HEK293 (cell line): ENCODE data around the gene ABCA2.

Experiments
- CTCF ChIA-PET: fragments of 350-600 bp; formaldehyde crosslinking; extraction: SDS; loops from one replicate; lab custom pipeline; 2021; ENCODE audit warnings: antibody characterized with exemption; lab: Yijun Ruan, JAX
- POLR2A ChIA-PET: fragments of 300-600 bp; formaldehyde crosslinking; extraction: SDS; loops from one replicate; lab custom pipeline; 2020; ENCODE audit warnings: antibody characterized with exemption, inconsistent platforms; lab: Yijun Ruan, JAX
- H3K27ac ChIP-seq: fragments of 200-500 bp; sonication (Bioruptor generic); 2 replicates; pipeline ENCODE4 v1.5.1; 2014; ENCODE audit warnings: low read depth, low read length, control low read depth, inconsistent platforms; ENCODE audit errors: extremely low read depth
- H3K36me3 ChIP-seq, 2 experiments: fragments of 200-500 bp in 1 of 2; sonication (Bioruptor generic) in 1 of 2; 1 replicate in 1 of 2; 2 replicates in 1 of 2; pipeline ENCODE4 v1.5.1; 2014 to 2017; ENCODE audit warnings: inconsistent platforms in 2 of 2, low read length in 2 of 2; ENCODE audit not compliant: control insufficient read depth in 2 of 2, insufficient read depth in 1 of 2
- H3K4me1 ChIP-seq: fragments of 200-500 bp; sonication (Bioruptor generic); 2 replicates; pipeline ENCODE4 v1.5.1; 2014; ENCODE audit warnings: mild to moderate bottlenecking, low read length, inconsistent platforms; ENCODE audit not compliant: control insufficient read depth, insufficient read depth
- H3K4me3 ChIP-seq: 2 replicates; pipeline ENCODE4 v1.5.1; 2011; ENCODE audit warnings: low read depth, mild to moderate bottlenecking, control low read depth, low read length, moderate library complexity
- H3K9me3 ChIP-seq: fragments of 200-500 bp; sonication (Bioruptor generic); 2 replicates; pipeline ENCODE4 v1.5.1; 2014; ENCODE audit warnings: low read depth, low read length, inconsistent platforms; ENCODE audit not compliant: control insufficient read depth, insufficient read depth
- GLIS1 ChIP-seq: fragments of 450-650 bp; formaldehyde crosslinking; IDR thresholded peaks from 2 replicates; pipeline ENCODE4 v1.5.1; 2016; ENCODE audit warnings: missing biosample characterization, missing genetic modification characterization
- GLIS2 ChIP-seq: fragments of 450-650 bp; formaldehyde crosslinking; IDR thresholded peaks from 2 replicates; pipeline ENCODE4 v1.5.1; 2016; ENCODE audit warnings: missing biosample characterization, missing genetic modification characterization
- KLF10 ChIP-seq: fragments of 450-650 bp; IDR thresholded peaks from 2 replicates; pipeline ENCODE4 v1.5.1; 2018; ENCODE audit warnings: missing biosample characterization, mild to moderate bottlenecking, missing genetic modification characterization
- KLF16 ChIP-seq: fragments of 450-650 bp; formaldehyde crosslinking; IDR thresholded peaks from 2 replicates; pipeline ENCODE4 v1.5.1; 2017; ENCODE audit warnings: missing biosample characterization, missing genetic modification characterization
- KLF7 ChIP-seq: fragments of 450-650 bp; formaldehyde crosslinking; IDR thresholded peaks from 2 replicates; pipeline ENCODE4 v1.5.1; 2016; ENCODE audit warnings: missing biosample characterization, missing genetic modification characterization, borderline replicate concordance
- REST ChIP-seq: fragments of 450-650 bp; formaldehyde crosslinking; IDR thresholded peaks from 2 replicates; pipeline ENCODE4 v1.5.1; 2016; ENCODE audit warnings: missing biosample characterization, missing genetic modification characterization
- SALL2 ChIP-seq: fragments of 450-650 bp; formaldehyde crosslinking; IDR thresholded peaks from 2 replicates; pipeline ENCODE4 v1.5.0; 2017; ENCODE audit warnings: missing biosample characterization, mild to moderate bottlenecking, missing genetic modification characterization, borderline replicate concordance
- TRIM28 ChIP-seq: IDR thresholded peaks from 2 replicates; pipeline ENCODE4 v1.6.1; 2011; ENCODE audit warnings: low read length, control low read depth, borderline replicate concordance
- YY1 ChIP-seq: fragments of 450-650 bp; formaldehyde crosslinking; IDR thresholded peaks from 2 replicates; pipeline ENCODE4 v1.5.1; 2018; ENCODE audit warnings: missing biosample characterization, missing genetic modification characterization
- ZFHX2 ChIP-seq: fragments of 450-650 bp; formaldehyde crosslinking; conservative IDR thresholded peaks from 2 replicates; pipeline ENCODE4 v1.5.1; 2016; ENCODE audit warnings: missing biosample characterization, missing genetic modification characterization
- ZFP37 ChIP-seq: fragments of 450-650 bp; formaldehyde crosslinking; IDR thresholded peaks from 2 replicates; pipeline ENCODE4 v1.5.1; 2016; ENCODE audit warnings: missing biosample characterization, missing genetic modification characterization
- ZNF112 ChIP-seq: fragments of 450-650 bp; formaldehyde crosslinking; IDR thresholded peaks from 2 replicates; pipeline ENCODE4 v1.5.0; 2017; ENCODE audit warnings: missing biosample characterization, missing genetic modification characterization
- ZNF132 ChIP-seq: fragments of 450-650 bp; formaldehyde crosslinking; IDR thresholded peaks from 2 replicates; pipeline ENCODE4 v1.5.1; 2017; ENCODE audit warnings: missing biosample characterization, missing genetic modification characterization, borderline replicate concordance
- ZNF138 ChIP-seq: fragments of 450-650 bp; formaldehyde crosslinking; IDR thresholded peaks from 2 replicates; pipeline ENCODE4 v1.5.1; 2016; ENCODE audit warnings: missing biosample characterization, missing genetic modification characterization, borderline replicate concordance
- ZNF2 ChIP-seq: fragments of 450-650 bp; formaldehyde crosslinking; IDR thresholded peaks from 2 replicates; pipeline ENCODE4 v1.5.1; 2016; ENCODE audit warnings: missing biosample characterization, missing genetic modification characterization
- ZNF239 ChIP-seq: fragments of 450-650 bp; formaldehyde crosslinking; IDR thresholded peaks from 2 replicates; pipeline ENCODE4 v1.5.1; 2016; ENCODE audit warnings: missing biosample characterization, missing genetic modification characterization
- ZNF292 ChIP-seq: fragments of 450-650 bp; formaldehyde crosslinking; IDR thresholded peaks from 2 replicates; pipeline ENCODE4 v1.5.1; 2016; ENCODE audit warnings: low read depth, missing biosample characterization, missing genetic modification characterization, borderline replicate concordance
- ZNF610 ChIP-seq: fragments of 450-650 bp; formaldehyde crosslinking; IDR thresholded peaks from 2 replicates; pipeline ENCODE4 v1.5.1; 2016; ENCODE audit warnings: missing biosample characterization, missing genetic modification characterization, borderline replicate concordance
- ZNF837 ChIP-seq: fragments of 450-650 bp; formaldehyde crosslinking; IDR thresholded peaks from 2 replicates; pipeline ENCODE4 v1.5.1; 2016; ENCODE audit warnings: missing biosample characterization, missing genetic modification characterization
- TF ChIP-seq, protein P1 (sequence below): fragments of 450-650 bp; formaldehyde crosslinking; IDR thresholded peaks from 2 replicates; pipeline ENCODE4 v1.5.1; 2016; ENCODE audit warnings: missing biosample characterization, missing genetic modification characterization

Gene ABCA2

DNA sequence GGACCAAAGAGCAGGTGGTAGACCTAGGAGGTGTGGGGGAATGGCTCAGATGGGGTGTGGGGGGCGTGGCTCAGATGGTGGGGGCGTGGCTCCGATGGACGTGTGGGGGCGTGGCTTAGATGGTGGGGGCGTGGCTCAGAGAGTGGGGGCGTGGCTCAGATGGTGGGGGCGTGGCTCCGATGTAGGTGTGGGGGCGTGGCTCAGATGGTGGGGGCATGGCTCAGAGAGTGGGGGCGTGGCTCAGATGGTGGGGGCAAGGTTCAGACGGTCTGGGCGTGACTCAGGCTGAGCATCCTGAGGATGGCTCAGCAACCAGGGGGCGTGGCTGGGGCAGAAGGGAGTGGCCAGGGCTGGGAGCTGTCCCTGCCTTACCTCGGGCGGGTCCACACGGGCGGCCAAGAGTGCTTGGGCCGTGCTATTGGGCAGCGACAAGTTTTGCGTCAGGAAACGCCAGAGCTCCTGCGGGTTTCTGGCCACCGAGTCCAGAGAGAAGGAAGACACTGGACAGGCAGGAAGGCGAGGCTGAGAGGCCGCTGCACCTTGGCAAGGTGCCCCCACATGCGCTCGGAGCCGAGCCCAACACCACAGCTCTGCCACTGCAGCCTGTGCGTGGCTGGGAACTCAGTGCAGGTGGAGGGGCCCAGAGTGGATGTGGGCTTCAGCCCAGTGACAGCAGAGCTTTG lies 5.9 kb downstream of the ABCA2 start (continued):
- TF ChIP-seq REST (tag by site-specific recombination) (peak; percentile 74), YY1 (tag by site-specific recombination) (no peak), ZNF138 (tag by site-specific recombination) (no peak), KLF10 (tag by site-specific recombination) (0 out of 2 replicates have a peak, but pooled peaks have one; percentile 43), ZFP37 (tag by site-specific recombination) (no peak), ZFHX2 (tag by site-specific recombination) (no peak), KLF7 (tag by site-specific recombination) (0 out of 2 replicates have a peak, but pooled peaks have one; percentile 23), SALL2 (tag by site-specific recombination) (no peak), KLF16 (tag by site-specific recombination) (no peak)

DNA sequence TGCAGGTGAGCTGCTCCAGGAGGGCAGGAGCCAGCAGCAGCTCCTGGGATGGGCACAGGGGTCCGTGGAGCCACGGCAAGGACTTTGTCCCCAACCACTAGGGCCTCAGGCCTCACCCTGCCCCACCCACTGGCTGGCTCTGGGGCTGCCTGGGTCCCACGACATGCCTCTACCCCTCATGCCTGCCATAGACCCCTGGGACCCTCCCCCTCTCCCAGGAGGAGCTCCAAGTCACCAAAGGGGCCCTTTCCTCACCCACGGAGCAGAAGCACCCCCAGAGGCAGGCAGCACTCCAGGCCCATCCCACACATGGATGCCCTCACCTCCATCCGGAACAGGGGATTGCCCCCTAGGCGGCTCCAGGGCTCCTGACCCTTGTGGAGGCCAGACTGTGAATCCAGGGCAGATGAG lies 6.5 kb downstream of the ABCA2 start:
- Histone ChIP-seq H3K36me3 (peaks cover 0 to 28% of the 10 kb centered on the region in 2 experiments; a peak in 1 of 3 replicates), H3K27ac (no peak overlapping the region), H3K4me3 (no peak overlapping the region), H3K9me3 (no peaks in the 10 kb centered on the region), H3K4me1 (no peaks in the 10 kb centered on the region)
- ChIA-PET POLR2A (interaction anchor here (0.9 to 2.5 kb wide), 3 partner anchors 26 to 219 kb away, joined by 5 to 9 read pairs (median 8); partner anchors contain the start of genes PAXX and TUBB4B), CTCF (interaction anchor here (0.5 to 5.1 kb wide), 9 partner anchors 8 to 271 kb away, joined by 3 to 25 read pairs (median 4); no protein-coding TSS in a partner anchor)
- no peak for TF ChIP-seq ZNF239 (tag by site-specific recombination)
- no peak for TF ChIP-seq TRIM28
- TF ChIP-seq ZNF112 (tag by site-specific recombination): no peak
- TF ChIP-seq ZNF132 (tag by site-specific recombination): no peak
- no peak for TF ChIP-seq ZNF837 (tag by site-specific recombination)
- no peak for TF ChIP-seq ZNF610 (tag by site-specific recombination)
- TF ChIP-seq ZNF292 (tag by site-specific recombination): no peak
- no peak for TF ChIP-seq KLF16 (tag by site-specific recombination)
- TF ChIP-seq, protein P1, sequence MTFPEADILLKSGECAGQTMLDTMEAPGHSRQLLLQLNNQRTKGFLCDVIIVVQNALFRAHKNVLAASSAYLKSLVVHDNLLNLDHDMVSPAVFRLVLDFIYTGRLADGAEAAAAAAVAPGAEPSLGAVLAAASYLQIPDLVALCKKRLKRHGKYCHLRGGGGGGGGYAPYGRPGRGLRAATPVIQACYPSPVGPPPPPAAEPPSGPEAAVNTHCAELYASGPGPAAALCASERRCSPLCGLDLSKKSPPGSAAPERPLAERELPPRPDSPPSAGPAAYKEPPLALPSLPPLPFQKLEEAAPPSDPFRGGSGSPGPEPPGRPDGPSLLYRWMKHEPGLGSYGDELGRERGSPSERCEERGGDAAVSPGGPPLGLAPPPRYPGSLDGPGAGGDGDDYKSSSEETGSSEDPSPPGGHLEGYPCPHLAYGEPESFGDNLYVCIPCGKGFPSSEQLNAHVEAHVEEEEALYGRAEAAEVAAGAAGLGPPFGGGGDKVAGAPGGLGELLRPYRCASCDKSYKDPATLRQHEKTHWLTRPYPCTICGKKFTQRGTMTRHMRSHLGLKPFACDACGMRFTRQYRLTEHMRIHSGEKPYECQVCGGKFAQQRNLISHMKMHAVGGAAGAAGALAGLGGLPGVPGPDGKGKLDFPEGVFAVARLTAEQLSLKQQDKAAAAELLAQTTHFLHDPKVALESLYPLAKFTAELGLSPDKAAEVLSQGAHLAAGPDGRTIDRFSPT (tag by site-specific recombination): no peak
- TF ChIP-seq GLIS2: peak; percentile 24; the same call in 1 of the 2 replicates
- no peak for TF ChIP-seq ZNF138 (tag by site-specific recombination)
- TF ChIP-seq ZNF2 (tag by site-specific recombination): no peak
- peak; percentile 39 for TF ChIP-seq GLIS1 (tag by site-specific recombination)
